G401.6 (cell line): Measurements from ENCODE around the gene PRRC2C.
"Not testable (repeated sequence)": the region's sequence is repeated elsewhere in the genome, so short reads cannot be mapped to it uniquely, and the experiment has no call there.

Experiments
- FAIRE-seq: peaks from 2 replicates; lab custom pipeline; 2012; peaks lifted over from hg19 to GRCh38; lab: Jason Lieb, UNC

Gene PRRC2C

GRCh38 chr1:171500803-171501202 lies 15.5 kb downstream of the PRRC2C start:
- no peak for FAIRE-seq

GRCh38 chr1:171501305-171502024 lies 16.1 kb downstream of the PRRC2C start:
- FAIRE-seq: no peak

GRCh38 chr1:171506525-171507304 lies 21.4 kb downstream of the PRRC2C start:
- no peak for FAIRE-seq

GRCh38 chr1:171507435-171507834 lies 22.1 kb downstream of the PRRC2C start:
- no peak for FAIRE-seq

- FAIRE-seq: no peak
Observed at GRCh38 chr1:171509191-171509590, 23.9 kb downstream of the PRRC2C start.

GRCh38 chr1:171513743-171514142 lies 28.4 kb downstream of the PRRC2C start:
- no peak for FAIRE-seq

- no peak for FAIRE-seq
Observed at GRCh38 chr1:171515299-171515698, 30.0 kb downstream of the PRRC2C start.

GRCh38 chr1:171515741-171516140 lies 30.4 kb downstream of the PRRC2C start:
- FAIRE-seq: no peak

GRCh38 chr1:171521567-171521966 lies 36.2 kb downstream of the PRRC2C start:
- peak; percentile 17 for FAIRE-seq

GRCh38 chr1:171530676-171531075 lies 45.3 kb downstream of the PRRC2C start:
- FAIRE-seq: no peak

- FAIRE-seq: peak; percentile 11
Observed at GRCh38 chr1:171532520-171532919, 47.2 kb downstream of the PRRC2C start.

- FAIRE-seq: no peak
Observed at GRCh38 chr1:171545523-171545922, 60.2 kb downstream of the PRRC2C start.

- no peak for FAIRE-seq
Observed at GRCh38 chr1:171550050-171550449, 64.7 kb downstream of the PRRC2C start.

- not testable (repeated sequence) for FAIRE-seq
Observed at GRCh38 chr1:171550598-171551100, 65.3 kb downstream of the PRRC2C start.

- not testable (repeated sequence) for FAIRE-seq
Observed at GRCh38 chr1:171553960-171554359, 68.6 kb downstream of the PRRC2C start.

- FAIRE-seq: no peak
Observed at GRCh38 chr1:171563675-171564074, 78.3 kb downstream of the PRRC2C start.

GRCh38 chr1:171566467-171566866 lies 81.1 kb downstream of the PRRC2C start:
- FAIRE-seq: peak; percentile 13

- FAIRE-seq: no peak
Observed at GRCh38 chr1:171570295-171570694, 85.0 kb downstream of the PRRC2C start.

- FAIRE-seq: no peak
Observed at GRCh38 chr1:171576144-171576543, 90.8 kb downstream of the PRRC2C start.

- no peak for FAIRE-seq
Observed at GRCh38 chr1:171581226-171581625, 95.9 kb downstream of the PRRC2C start.

- FAIRE-seq: no peak
Observed at GRCh38 chr1:171581766-171582165, 96.4 kb downstream of the PRRC2C start.

GRCh38 chr1:171582589-171582988 lies 97.3 kb downstream of the PRRC2C start:
- no peak for FAIRE-seq

GRCh38 chr1:171583591-171584201 lies 98.4 kb downstream of the PRRC2C start:
- FAIRE-seq: no peak
